Measurements from ENCODE around the gene DHX36.

Gene DHX36

DNA sequence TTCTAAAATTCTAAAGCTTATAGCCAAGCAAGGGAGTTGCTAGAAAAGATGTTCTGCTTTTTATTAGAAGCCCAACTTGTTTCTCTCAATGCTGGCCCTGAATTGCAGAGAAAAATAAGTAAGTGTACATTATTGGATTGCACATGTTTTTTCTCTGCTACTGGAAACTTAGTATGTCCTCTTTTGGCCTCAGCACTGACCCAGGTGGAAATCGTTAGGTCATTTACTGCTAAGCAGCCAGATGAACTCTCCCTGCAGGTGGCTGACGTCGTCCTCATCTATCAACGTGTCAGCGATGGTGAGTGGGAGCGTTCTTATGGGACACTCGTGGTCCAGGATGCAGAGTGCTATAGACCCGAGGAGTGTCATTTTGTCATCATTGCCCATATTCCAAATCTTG lies 69.8 kb downstream of the DHX36 start:
- TF ChIP-seq NFIC (IDR thresholded peaks at IDR 0.05) = no peak
- TF ChIP-seq TCF12 (IDR thresholded peaks at IDR 0.05; ENCODE audit: low read depth) = no peak

DNA sequence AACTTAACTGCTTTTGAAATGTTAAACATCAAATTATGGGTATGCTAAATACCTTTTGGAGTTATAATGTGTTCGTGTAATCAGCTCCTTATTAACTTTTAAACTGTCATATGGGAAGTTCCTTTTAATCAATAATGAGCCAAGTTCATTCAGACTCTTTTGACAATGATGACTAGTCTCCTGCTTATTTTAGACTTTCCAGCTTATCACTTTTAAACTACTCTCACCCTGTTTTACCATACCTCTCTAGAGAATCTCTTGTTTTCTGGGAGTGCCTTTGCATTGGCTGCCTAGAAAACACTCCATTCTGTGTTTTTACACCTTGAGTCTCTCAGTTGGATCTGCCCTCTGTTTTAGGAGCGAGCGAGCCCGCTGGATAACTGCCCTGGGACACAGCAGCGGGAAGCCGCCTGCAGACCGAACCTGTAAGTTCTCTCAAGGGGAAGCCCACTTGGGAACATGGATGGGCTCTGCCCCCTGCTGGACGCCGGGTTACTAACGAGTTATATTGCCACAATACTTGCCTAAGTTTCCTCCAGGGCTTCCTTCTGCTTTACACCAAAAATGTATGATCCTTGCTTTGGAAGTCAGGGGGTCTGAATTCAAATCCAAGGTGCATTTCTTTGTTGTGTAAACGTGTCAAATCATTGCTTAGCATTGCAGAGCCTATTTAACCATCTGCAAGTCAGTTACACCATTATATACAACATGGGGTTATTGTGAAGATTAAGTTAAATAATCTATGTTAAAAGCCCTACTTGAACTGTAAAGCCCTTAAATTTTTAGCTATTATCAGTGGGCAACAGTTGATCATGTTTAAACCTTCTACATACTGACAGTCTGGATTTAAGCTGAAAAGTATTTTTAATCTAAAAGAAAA lies 71.3 kb downstream of the DHX36 start:
- TF ChIP-seq TAF1 (IDR thresholded peaks at IDR 0.05; ENCODE audit: low read depth) (no peak), RAD21 (IDR thresholded peaks at IDR 0.05; ENCODE audit: low read depth) (peak; percentile 82)

- TF ChIP-seq EP300 (IDR thresholded peaks at IDR 0.05; ENCODE audit: borderline replicate concordance) (no peak), CEBPB (IDR thresholded peaks at IDR 0.05) (no peak), TEAD4 (IDR thresholded peaks at IDR 0.05) (no peak)
These were observed 72.7 kb downstream of the DHX36 start for GRCh38 chr3:154251610-154252009.

DNA sequence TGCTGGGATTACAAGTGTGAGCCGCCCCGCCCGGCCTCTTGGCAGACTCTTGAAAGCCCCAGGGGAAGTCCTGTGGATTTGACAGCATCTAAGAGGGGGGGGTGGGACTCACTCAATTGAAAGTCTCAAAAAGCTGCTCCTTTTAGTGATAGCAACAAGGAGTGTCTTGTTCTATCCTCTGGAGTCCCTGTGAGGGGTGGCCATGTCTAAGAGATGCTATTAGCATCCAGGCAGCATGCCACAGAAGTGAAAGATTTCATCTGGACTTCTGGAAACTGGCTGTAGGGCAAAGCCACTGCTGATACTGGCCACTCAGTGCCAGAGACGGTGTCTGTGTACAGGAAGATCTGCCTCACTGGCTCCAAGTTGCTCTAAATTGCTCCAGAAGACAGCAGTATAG lies 74.0 kb downstream of the DHX36 start:
- TF ChIP-seq CREB1 (IDR thresholded peaks at IDR 0.05; ENCODE audit: low read depth) (no peak), RAD21 (IDR thresholded peaks at IDR 0.05; ENCODE audit: low read depth) (no peak), EP300 (IDR thresholded peaks at IDR 0.05; ENCODE audit: borderline replicate concordance) (no peak), CEBPB (IDR thresholded peaks at IDR 0.05) (no peak), TCF12 (IDR thresholded peaks at IDR 0.05; ENCODE audit: low read depth) (no peak), NFIC (IDR thresholded peaks at IDR 0.05) (no peak), ZBTB7A (IDR thresholded peaks at IDR 0.05; ENCODE audit: low read depth) (no peak), TAF1 (IDR thresholded peaks at IDR 0.05; ENCODE audit: low read depth) (no peak), REST (IDR thresholded peaks at IDR 0.05; ENCODE audit: low read depth) (no peak)
- TF ChIP-seq, protein P1, sequence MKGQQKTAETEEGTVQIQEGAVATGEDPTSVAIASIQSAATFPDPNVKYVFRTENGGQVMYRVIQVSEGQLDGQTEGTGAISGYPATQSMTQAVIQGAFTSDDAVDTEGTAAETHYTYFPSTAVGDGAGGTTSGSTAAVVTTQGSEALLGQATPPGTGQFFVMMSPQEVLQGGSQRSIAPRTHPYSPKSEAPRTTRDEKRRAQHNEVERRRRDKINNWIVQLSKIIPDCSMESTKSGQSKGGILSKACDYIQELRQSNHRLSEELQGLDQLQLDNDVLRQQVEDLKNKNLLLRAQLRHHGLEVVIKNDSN (IDR thresholded peaks at IDR 0.05) = no peak
- TF ChIP-seq, protein P2, sequence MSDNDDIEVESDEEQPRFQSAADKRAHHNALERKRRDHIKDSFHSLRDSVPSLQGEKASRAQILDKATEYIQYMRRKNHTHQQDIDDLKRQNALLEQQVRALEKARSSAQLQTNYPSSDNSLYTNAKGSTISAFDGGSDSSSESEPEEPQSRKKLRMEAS (IDR thresholded peaks at IDR 0.05) = no peak

DNA sequence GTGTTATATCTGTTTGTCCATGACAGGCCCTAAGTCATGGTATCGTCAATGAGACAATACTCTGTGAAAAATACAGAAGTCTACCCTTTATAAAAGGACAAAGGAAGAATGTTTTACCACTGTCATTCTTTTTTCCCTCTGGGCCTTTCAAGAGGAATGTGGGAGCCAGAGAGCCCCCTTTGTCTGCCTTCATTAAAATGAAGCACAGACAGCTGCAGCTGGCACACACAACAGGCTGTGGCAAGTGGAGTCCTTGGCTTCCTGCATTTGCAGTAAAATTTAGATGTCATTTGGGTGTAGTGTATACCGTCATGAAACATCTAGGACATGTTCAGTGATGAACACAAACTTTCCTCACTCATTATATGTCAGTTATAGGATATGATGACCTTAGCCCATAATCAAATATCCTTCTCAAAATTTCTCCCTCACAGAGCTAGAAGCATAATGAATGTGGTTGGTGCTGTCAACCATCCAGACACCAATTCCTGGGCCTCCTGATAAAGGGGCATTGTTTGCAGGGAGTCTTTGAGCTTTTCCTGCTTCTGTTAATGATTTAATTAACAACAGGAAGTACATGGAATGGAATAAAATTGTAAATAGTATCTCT lies 76.4 kb downstream of the DHX36 start:
- TF ChIP-seq NFIC (IDR thresholded peaks at IDR 0.05) = no peak
- TF ChIP-seq EGR1 (IDR thresholded peaks at IDR 0.05) = no peak
- TF ChIP-seq EP300 (IDR thresholded peaks at IDR 0.05; ENCODE audit: borderline replicate concordance) = no peak
- no peak for TF ChIP-seq RAD21 (IDR thresholded peaks at IDR 0.05; ENCODE audit: low read depth)
- TF ChIP-seq TCF12 (IDR thresholded peaks at IDR 0.05; ENCODE audit: low read depth) = no peak
- no peak for TF ChIP-seq TAF1 (IDR thresholded peaks at IDR 0.05; ENCODE audit: low read depth)

- TF ChIP-seq REST (IDR thresholded peaks at IDR 0.05; ENCODE audit: low read depth) (no peak), EGR1 (IDR thresholded peaks at IDR 0.05) (no peak), NFIC (IDR thresholded peaks at IDR 0.05) (no peak), ZBTB7A (IDR thresholded peaks at IDR 0.05; ENCODE audit: low read depth) (no peak)
- TF ChIP-seq, protein P1 (IDR thresholded peaks at IDR 0.05) = no peak
These were observed 79.6 kb downstream of the DHX36 start for GRCh38 chr3:154244644-154245043.

DNA sequence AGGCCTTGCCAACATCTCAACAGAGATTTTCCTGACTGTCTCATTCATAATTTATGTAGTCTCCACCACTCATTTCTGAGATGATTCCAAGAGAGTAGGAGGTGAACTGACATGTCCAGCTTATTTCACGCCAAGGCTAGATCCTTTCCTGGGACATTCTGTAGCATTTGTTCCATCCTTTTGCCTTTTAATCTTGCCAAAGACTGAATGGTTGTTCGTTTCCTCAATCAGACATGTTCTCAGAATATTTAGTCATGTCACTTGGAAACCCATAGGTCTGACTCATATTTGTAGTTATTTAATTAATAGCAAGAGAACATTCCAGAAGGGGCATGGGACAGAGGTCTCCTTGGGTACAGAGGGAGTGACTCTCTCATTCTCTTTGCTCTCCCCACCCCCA lies 80.9 kb downstream of the DHX36 start:
- TF ChIP-seq, protein P2 (IDR thresholded peaks at IDR 0.05) = no peak
- TF ChIP-seq TAF1 (IDR thresholded peaks at IDR 0.05; ENCODE audit: low read depth) = no peak
- TF ChIP-seq RAD21 (IDR thresholded peaks at IDR 0.05; ENCODE audit: low read depth) = no peak
- TF ChIP-seq, protein P1 (IDR thresholded peaks at IDR 0.05) = no peak
- no peak for TF ChIP-seq TEAD4 (IDR thresholded peaks at IDR 0.05)
- no peak for TF ChIP-seq TCF12 (IDR thresholded peaks at IDR 0.05; ENCODE audit: low read depth)
- TF ChIP-seq CREB1 (IDR thresholded peaks at IDR 0.05; ENCODE audit: low read depth) = no peak
- TF ChIP-seq CEBPB (IDR thresholded peaks at IDR 0.05) = no peak
- TF ChIP-seq EP300 (IDR thresholded peaks at IDR 0.05; ENCODE audit: borderline replicate concordance) = no peak
- no peak for TF ChIP-seq REST (IDR thresholded peaks at IDR 0.05; ENCODE audit: low read depth)
- TF ChIP-seq FOXM1 (IDR thresholded peaks at IDR 0.05; ENCODE audit: borderline replicate concordance, low read depth) = no peak
- no peak for TF ChIP-seq ZBTB7A (IDR thresholded peaks at IDR 0.05; ENCODE audit: low read depth)
- no peak for TF ChIP-seq EGR1 (IDR thresholded peaks at IDR 0.05)
- no peak for TF ChIP-seq NFIC (IDR thresholded peaks at IDR 0.05)
- TF ChIP-seq YY1 (IDR thresholded peaks at IDR 0.05; ENCODE audit: low read depth) = no peak

Measured in Ishikawa (cell line).